GM19455 (cell line): ENCODE results near the gene LRTM1.

Experiments
- ATAC-seq: cut with Tn5 transposase; IDR thresholded peaks from one replicate; pipeline ENCODE4 v1.9.1; 2021; ENCODE audit not compliant: unreplicated experiment

Gene LRTM1

DNA sequence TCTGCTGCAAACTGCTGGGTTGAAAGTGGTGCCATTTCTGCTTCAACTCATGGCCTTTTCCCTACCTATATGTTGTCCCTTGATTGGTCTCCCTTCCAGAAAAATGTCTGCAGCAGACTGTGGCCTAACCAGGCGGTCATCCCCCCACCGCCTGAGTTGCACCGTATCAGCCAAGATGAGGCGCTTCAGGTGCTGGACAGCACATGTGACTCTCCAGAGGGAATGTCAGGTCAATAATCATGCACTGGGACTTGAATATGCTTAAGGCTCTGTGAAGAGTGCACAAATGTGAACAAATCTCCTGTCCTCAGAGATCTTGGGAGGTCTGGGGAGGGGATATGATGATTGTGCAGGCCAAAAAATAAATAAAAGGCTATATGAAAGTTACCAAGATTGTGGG is 32.2 kb downstream of the LRTM1 start:
- no peak for ATAC-seq

DNA sequence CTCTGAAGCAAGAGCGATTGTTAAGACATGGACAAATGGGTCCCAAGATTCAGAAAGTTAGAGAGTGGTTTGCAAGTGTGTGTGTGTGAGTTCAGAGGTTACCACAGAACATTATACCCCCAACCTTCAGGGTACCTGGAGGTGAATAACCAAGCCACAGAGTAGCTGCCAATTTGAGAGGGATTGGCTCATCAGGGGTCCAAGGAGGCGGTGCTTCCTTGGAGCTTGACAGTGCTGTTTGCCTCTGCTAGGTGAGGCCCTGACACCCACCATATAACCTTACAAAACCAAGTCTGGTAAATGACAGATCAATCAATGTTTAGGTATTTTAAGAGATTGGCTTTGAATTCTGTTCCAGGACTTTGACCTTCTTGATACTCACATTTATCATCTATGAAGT is 35.7 kb downstream of the LRTM1 start:
- ATAC-seq: no peak

DNA sequence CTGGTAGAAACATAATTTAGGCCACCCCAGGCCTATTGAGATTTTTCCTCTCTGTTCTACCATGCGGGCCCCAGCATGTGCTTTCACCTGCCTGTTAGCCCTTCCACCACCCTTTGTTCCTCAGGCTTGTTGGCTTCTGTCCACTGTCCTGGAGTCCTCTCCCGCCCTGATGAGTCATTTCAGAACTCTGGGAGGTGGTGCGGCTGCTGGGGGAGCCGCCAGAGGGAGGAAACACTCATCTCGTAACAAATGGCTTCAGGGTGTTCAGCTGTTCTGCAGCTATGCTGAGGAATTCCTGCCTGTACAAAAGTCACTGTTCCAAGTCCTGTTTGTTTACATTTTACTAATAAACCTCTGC is 36.3 kb downstream of the LRTM1 start:
- ATAC-seq: no peak

DNA sequence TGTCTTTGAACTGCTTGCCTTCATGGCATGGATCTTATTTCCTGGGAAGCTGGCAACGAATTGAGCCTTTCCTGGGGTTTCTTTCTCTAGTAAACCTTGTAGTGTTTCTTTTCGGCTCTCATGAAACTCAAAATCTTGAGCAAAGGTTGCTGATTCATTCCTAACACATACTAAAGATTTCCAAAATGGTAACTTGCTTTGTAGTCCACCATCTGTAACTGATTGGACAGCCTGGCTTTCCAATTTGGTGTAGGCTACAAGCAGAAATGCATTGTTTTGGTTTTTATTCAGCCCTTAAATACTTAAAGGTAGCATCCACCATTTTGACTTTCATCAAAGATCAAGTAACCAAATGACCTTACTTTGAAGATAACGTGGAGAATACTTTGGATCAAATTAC is 38.1 kb downstream of the LRTM1 start:
- no peak for ATAC-seq

DNA sequence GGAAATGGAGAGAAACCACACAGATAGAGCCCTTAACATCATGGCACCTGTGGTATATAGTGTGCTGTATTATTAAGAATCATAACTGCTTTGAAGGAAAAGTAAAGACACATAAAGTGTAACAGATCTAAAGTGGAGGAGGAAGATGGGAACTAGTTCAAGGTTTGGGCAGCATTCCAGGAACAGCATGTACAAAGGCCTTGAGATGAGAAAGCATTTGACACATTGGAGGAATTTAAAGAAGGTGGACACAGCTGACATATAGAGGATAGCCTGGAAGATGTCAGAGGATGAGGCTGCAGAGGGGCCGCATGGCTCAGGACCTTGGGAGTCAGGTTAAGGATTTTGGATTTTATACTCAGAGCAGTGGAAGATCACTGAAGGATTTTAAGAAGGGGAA is 39.0 kb downstream of the LRTM1 start:
- no peak for ATAC-seq

DNA sequence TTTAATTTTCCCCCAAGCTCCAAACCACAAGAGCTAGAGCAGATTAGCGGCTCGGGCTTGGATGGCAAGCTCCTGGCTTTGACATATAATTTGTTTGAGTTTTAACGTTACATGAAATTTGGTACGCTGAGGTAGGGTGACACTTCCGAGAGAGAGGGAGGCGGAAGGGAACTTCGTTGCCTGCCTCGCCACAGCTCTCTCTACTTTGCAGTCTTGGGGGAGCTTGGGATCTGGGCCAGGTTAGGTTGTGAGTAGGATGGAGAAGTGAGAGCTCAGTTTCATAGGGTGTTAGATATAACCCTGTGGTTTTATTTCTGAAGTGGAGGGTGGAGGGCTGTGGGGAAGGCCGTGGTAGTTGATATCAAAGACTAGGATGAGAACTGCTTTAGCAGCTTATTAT is 39.7 kb downstream of the LRTM1 start:
- ATAC-seq: no peak

DNA sequence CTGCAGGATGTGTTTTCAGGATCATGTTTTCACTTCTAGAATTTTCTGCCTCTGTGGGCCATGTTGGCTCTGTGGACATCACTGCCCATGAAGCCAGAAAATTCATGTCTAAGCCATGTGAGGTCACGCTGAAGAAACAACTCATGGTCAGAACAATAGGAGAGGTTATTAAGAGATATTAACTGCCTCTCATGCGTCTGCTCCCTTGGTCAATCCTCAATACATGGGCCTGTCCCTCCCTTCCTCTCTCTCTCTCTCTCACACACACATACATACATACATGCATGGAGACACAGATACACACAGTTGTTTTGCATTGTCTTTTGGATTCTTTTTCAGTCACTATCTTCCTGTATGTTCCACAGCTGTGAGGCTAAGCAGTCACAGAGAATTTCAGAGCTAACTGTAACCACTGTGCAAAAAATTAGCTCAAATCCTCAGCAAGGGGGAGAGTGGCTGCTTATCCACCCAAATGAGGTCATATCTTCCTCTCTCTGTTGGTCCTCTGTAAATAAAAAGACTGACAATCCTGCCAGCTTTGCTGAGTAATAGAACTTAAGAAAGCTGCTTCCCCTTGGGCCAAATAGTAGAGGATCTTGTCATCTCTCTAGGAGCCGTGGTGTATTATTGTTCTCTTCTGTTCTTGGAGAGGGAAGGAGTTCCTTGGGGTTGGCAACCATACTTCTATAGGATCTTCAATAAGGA is 45.6 kb downstream of the LRTM1 start:
- no peak for ATAC-seq

DNA sequence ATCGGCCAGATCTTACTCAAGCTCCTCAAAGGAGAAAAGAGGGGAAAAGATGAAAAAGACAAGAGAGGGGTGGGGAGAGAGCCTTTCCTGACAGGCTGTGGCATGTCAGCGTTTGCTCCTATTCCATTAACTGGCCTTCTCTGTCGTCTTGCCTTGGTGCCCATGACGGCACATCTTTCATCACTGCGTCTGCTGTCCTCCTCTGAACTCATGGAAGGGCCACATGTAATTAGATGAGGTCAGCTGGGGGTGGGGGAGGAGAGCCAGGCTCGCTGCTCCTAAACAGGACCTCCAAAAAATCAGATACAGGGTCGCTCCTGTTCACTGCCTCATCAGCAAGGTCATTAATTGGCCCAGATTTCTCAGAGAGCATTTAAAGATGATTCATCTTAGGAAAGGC is 49.7 kb downstream of the LRTM1 start:
- no peak for ATAC-seq

DNA sequence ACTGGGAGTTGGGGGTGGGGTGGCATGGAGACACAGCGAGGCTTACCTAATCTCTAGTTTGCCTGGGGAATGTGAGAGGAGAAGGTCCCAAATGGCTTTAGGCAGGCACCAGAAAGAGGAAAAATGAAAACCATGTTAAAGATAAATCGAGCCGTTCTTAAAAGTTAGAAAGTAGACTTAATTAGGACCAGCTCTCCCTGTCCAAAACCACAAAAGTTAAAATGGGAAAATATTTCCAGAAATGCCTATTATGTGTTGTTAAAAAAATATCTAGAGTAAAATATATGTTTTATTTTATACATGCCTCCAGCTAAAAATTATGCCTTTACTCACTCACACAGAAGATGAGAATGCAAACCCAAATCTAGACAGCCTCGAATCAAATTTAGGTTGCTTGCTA is 50.1 kb downstream of the LRTM1 start:
- no peak for ATAC-seq

DNA sequence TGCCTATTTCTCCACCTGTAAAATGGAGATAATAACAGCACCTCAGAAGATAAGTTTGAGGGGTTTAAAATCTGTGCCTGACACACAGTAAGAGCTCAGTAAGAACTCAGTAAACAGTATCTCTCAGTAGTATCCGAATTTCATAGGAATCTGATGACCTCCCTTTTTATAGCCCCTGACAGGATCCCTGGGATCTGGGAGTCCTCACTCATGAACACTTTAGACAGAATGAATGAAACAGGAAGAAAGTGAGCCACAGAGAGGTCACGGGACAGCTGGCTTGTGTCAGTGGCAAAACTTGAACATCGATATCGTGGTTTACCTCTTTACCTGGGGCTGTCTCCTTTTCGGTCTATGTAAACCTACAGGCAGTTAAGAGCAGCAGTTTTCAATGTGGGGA is 51.2 kb downstream of the LRTM1 start:
- ATAC-seq: no peak

DNA sequence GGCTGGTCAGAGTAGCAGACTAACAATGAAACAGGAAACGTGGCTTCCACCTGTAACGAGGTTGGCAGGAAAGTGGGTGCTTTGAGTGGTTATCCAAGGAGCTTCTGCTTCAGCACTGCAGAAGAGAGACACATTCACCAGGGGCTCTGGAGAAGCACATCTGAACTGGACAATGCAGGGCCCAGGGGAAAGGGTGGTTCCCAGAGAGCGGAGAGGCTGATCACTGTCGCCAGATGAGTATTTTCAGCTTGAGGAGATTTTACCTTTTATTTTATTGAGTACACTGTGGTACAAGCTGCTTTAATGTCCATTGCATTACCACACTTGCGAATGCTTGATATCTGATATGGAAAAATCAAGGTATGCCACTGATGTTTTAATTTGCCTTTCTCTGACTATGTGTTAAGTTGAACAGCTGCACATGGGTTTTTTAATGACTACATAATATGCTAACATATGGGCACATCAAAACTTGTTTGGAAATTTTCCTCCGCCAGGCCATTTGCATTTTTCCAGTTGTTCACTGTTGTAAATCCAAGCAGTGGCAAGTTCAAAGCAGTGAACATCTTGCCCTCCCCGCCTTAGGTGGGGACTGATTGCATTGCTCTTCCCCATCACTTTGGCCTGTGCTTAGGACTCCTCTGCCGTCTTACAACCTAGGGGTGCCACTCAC is 52.1 kb downstream of the LRTM1 start:
- no peak for ATAC-seq

DNA sequence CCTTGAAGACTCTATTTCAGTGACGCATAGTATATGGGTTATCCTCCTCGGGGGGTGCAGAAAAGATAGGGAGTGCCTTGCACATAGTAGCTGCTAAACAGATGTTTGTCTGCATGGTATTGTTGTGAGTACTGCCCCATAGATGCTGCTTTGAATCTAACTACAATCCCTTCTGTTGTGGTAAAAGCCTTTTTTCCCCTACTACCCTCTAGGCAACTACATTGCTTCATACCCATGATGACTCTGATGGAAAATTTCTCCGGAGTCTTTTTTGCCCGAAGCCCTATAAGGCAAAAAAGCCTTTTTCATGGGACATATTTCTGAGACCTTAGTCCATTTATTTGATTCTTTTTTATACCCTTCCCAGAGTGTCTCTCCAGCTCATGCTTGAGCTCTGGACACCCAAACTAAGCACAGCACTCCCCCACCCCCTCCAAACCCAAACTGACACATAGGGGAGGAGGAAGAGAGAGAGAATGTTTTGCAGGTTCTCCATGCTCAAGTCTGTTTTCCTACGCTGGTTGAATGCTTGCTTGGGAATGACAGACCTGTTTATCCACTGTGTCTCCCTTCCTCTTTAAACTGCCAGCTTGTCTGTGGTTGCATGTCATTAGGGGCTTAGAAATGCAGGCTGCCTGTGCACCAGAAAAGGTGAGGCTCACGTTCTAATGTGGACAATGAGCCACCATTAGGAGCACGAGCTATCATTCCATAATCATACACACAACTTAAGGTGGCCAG is 52.9 kb downstream of the LRTM1 start:
- no peak for ATAC-seq

DNA sequence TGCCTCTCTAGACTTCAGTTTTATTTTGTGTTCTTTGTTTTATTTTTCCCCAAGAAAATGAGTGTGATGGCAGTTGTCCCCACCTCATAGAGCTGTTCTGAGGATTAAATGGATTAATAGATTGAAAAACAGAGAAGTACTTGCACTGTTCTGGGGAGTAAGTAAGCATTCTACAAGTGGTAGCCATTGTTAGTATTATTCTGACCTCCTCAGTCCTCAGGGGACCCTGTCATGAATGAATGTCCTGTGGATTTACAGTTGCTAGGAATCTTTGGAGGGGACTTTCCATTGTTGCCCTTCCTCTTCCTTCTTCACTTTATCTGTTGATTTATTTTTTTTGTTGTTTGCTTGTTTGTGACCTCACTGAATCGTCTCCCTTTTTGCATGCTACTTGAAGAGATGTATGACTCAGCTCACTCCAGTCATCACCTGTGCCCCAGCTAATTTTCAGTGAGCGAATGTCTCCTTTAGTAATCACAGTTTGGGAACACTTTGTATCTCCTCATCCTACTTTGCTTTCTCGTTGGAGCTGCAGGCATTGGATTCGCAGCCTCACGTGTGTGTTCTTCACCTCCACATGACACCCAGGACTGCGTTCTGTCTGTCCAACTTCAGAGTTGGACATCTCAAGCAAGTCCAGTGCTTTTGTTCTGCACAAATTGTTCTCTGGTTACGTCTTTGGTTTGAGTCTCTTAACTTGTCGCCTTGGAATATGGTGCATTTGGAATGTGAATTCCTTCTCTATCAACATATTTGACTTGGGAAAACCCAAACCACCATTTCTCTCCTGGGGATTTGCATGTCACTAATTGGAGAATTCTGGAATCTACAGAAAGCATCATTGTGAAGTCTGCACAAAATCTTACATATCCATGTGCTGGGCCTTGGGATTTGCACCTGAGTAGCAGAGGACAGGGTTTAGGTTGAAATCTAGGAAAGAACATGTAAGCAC is 54.5 kb downstream of the LRTM1 start:
- ATAC-seq: no peak

DNA sequence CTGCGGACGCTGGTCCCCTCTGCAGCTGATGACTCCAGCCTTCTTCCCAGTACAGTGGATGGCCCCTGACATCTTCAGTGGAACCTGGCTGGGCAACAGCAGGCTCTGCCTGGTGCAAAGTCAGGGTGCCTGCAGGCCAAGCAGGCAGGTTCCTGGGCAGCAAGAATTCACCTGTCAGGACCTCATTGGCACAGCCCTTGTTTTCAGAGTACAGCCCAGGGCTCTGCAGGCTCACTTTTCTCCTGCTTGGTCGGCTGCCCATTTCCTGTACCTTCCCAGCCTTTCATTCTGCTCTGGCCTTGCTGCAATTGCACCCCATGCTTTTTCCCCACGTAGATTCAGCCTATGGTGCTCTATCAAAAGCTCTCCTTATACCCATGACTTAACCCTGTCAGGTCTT is 56.0 kb downstream of the LRTM1 start:
- no peak for ATAC-seq

DNA sequence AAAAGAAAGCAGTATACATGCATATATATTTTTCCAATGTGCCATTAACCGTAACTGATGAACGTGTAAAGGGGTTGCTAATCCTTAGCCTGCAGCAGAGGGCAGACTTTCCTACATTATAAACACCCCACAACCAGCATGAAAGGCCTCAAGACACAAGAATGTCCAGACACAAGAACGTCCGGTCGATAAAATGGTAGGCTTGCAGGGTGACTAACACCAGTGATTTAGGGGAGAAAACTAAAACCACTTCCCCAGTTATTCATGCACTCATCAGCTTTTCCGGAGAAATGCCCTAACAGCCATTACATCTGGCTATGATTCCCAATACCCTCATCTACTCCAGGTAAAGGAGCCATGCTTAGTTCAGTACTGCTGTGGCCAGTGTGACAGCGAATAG is 57.4 kb downstream of the LRTM1 start:
- no peak for ATAC-seq
